ENCODE measurements around the gene ZNF774.
"Not testable (repeated sequence)": the region's sequence is repeated elsewhere in the genome, so short reads cannot be mapped to it uniquely, and the experiment has no call there.

Gene ZNF774

GRCh38 chr15:90352107-90352893 lies at the start of gene ZNF774:
ZNF774 (plus strand) TSS chr15:90352284; CDS start chr15:90354661, 2,377 bp downstream.
- in situ Hi-C loops (cut with MboI; ENCODE audit: low sequenced_read_pairs, unreplicated experiment) = no loop called here
- no peak for TF ChIP-seq CTCF (IDR thresholded peaks at IDR 0.05; ENCODE audit: borderline replicate concordance, control extremely low read depth, extremely low read depth, insufficient read depth, missing control alignments)
- peak; percentile 100 for DNase-seq (ENCODE audit: low spot score)

- not testable (repeated sequence) for DNase-seq (ENCODE audit: low spot score)
- in situ Hi-C loops (cut with MboI; ENCODE audit: low sequenced_read_pairs, unreplicated experiment) = loop anchor here (25.0 kb wide), 1 partner anchor 582 kb away; the partner anchor contains the start of gene FES
These were observed 46.7 kb upstream of the ZNF774 start for GRCh38 chr15:90305355-90305754.

GRCh38 chr15:90305932-90306331 lies 46.2 kb upstream of the ZNF774 start:
- in situ Hi-C loops (cut with MboI; ENCODE audit: low sequenced_read_pairs, unreplicated experiment) = loop anchor here (25.0 kb wide), 1 partner anchor 581 kb away; the partner anchor contains the start of gene FES
- DNase-seq (ENCODE audit: low spot score) = no peak
- TF ChIP-seq CTCF (IDR thresholded peaks at IDR 0.05; ENCODE audit: borderline replicate concordance, control extremely low read depth, extremely low read depth, insufficient read depth, missing control alignments) = no peak

GRCh38 chr15:90306560-90306959 lies 45.5 kb upstream of the ZNF774 start:
- DNase-seq (ENCODE audit: low spot score) = peak; percentile 63
- in situ Hi-C loops (cut with MboI; ENCODE audit: low sequenced_read_pairs, unreplicated experiment) = loop anchor here (25.0 kb wide), 1 partner anchor 581 kb away; the partner anchor contains the start of gene FES
- peak; percentile 21 for TF ChIP-seq CTCF (IDR thresholded peaks at IDR 0.05; ENCODE audit: borderline replicate concordance, control extremely low read depth, extremely low read depth, insufficient read depth, missing control alignments)

- in situ Hi-C loops (cut with MboI; ENCODE audit: low sequenced_read_pairs, unreplicated experiment) = loop anchor here (25.0 kb wide), 1 partner anchor 580 kb away; the partner anchor contains the start of gene FES
- TF ChIP-seq CTCF (IDR thresholded peaks at IDR 0.05; ENCODE audit: borderline replicate concordance, control extremely low read depth, extremely low read depth, insufficient read depth, missing control alignments) = no peak
These were observed 44.4 kb upstream of the ZNF774 start for GRCh38 chr15:90307661-90308060.

GRCh38 chr15:90309020-90309419 lies 43.1 kb upstream of the ZNF774 start:
- no peak for TF ChIP-seq CTCF (IDR thresholded peaks at IDR 0.05; ENCODE audit: borderline replicate concordance, control extremely low read depth, extremely low read depth, insufficient read depth, missing control alignments)
- DNase-seq (ENCODE audit: low spot score) = no peak
- in situ Hi-C loops (cut with MboI; ENCODE audit: low sequenced_read_pairs, unreplicated experiment) = loop anchor here (25.0 kb wide), 1 partner anchor 578 kb away; the partner anchor contains the start of gene FES

More at GRCh38 chr15:90307661-90308060, 44.4 kb upstream of the ZNF774 start:
- no peak for DNase-seq (ENCODE audit: low spot score)

Data from GM13976 (cell line).